OCI-M1 (cell line): ENCODE measurements around the gene ATPAF1.
"Not testable (repeated sequence)": the region's sequence is repeated elsewhere in the genome, so short reads cannot be mapped to it uniquely, and the experiment has no call there.

Source experiments
- DNase-seq: peaks from one replicate; lab custom pipeline; 2025; lab: John Stamatoyannopoulos, UW

The ATPAF1 gene, protein sequence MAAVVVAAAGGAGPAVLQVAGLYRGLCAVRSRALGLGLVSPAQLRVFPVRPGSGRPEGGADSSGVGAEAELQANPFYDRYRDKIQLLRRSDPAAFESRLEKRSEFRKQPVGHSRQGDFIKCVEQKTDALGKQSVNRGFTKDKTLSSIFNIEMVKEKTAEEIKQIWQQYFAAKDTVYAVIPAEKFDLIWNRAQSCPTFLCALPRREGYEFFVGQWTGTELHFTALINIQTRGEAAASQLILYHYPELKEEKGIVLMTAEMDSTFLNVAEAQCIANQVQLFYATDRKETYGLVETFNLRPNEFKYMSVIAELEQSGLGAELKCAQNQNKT

DNA sequence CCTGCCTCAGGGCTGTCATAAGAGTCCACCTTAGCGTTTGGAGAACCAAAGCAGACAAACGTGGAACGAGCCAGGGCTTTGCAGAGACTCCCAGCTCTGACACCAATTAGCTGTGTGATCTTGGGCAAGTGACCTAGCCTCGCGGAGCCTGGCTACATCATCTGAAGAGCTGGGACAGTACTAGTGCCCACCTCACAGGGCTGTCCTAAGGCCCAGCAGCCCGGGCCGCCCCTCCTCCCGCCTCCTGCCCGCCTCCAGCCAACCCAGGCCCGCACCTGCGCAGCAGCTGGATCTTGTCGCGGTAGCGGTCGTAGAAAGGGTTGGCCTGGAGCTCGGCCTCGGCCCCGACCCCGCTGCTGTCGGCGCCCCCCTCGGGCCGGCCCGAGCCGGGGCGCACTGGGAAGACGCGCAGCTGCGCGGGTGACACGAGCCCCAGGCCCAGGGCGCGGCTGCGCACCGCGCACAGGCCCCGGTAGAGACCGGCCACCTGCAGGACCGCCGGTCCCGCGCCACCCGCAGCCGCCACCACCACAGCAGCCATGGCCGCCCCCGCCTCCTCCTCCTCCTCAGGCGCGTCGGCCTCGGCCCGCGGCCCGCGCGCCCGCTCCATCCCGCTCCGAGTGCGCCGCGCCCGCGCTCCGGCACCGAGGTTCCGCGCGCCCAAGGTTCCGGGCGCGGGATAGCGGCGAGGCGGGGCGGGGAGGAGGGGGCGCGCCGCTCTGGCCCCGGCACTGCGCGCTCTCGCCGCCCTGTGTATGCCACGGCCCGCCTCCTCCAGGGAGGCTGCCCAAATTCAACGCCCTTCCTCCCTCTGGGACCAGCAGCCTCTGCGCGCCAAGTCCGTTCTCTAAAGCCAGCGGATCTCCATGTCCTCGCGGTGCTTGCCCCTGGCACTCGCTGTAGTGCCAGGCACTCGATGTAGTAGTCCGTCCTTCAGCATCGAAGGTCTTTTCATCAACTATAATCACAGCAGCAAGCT is at the start of gene ATPAF1:
Gene ATPAF1, minus strand, starts transcription at position 583 of the 979 bp plus-strand sequence. Its CDS starts 42 bp downstream, at position 541.
- DNase-seq = peak; percentile 72

DNA sequence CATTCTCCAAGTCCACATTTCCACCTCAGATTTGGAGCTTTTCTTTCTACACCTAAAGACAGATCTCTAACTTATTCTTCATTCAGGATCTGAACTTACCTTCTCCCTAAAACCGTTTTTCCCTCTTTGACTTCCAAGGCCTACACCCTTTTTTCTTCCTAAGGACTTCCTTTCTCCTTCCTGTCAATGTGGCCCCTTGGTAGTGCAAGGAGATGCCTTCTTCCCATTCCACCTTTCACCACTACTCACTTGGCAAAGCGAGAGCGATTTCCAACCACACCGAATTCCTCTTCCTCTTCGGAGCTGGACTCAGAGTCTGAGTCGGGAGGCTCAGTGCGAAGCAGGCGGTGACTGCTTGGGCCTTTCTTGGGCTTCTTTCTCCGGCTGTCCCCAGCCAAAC is 49.5 kb upstream of the ATPAF1 start:
- no peak for DNase-seq

DNA sequence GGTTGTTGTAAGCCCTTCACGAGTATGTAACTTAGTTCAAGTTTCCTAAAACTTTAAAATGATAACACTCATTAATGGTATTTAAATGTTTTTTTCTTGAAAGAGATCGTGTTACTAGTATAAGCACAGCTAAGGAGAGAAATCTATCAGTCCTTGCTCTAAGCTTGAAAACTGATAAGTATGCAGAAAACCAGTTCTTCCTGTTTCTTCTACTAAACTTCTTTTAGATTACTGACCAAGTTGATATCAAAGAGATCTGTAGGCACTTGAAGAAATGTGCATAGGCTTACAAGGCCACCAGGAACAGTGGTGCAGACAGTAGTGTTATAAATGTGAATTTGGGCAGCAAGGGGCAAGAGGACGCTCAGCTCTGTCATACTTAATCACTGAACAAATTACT is 46.8 kb upstream of the ATPAF1 start:
- peak; percentile 40 for DNase-seq

DNA sequence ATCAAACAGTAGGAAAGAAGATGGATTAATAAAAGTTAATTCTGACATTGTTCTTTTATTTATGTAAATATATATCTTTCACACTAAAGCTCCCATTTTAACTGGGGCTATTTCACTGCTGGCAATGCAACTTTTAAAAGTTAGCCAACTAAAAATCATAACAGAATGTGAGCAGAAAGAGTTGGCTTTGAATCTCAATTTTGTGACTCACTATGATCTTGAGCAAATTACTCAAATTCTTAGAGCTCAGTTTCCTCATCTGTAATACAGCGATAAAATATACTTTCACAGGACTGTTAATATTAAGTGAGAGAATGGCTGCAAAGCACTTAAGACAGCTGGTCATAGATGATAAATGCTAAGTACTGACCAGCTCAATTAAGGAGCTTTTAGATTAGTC is 40.0 kb upstream of the ATPAF1 start:
- no peak for DNase-seq

DNA sequence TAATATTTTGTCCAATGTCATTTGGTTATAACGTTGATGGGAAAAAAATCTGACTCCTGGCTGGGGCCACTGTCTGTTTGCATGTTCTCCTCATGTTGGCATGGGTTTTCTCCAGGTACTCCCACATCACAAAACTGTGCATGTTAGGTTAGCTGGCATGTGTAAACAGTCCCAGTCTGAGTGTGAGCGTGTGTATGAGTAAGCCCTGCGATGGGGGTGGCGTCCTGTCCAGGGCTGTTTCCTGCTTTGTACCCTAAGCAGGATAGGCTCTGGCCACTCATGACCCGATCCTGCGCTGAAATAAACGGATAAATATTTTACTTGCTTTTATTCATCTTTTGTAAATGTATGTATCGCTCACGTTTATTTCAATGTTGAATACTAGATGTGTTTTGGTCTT is 37.2 kb upstream of the ATPAF1 start:
- DNase-seq = no peak

DNA sequence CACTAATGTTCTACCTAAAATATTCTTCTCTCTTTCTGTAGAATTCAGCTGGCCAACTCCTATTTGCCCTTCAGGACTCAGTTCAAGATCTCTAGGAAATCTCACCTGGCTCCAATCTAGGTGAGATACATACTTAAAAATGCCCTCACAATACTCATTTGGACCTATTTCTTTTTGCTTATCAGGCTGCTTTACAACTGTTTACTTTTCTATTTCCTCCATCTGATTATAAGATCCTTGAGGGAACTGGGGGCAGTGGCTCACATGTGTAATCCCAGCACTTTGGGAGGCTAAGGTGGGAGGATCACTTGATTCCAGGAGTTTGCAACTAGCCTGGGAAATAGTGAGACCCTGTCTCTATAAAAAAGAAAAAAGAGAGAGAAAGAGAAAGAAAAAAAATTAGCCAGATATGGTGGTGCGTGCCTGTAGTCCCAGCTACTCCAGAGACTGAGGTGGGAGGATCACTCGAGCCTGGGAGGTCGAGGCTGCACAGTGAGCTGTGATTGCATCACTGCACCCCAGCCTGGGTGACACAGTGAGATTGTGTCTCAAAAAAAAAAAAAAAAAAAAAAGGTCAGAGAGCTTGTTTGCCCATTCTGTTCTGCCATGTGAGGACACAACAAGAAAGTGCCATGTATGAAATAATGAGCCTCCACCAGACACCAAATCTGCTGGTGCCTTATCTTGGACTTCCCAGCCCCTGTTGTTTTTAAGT is 35.9 kb upstream of the ATPAF1 start:
- DNase-seq = no peak

DNA sequence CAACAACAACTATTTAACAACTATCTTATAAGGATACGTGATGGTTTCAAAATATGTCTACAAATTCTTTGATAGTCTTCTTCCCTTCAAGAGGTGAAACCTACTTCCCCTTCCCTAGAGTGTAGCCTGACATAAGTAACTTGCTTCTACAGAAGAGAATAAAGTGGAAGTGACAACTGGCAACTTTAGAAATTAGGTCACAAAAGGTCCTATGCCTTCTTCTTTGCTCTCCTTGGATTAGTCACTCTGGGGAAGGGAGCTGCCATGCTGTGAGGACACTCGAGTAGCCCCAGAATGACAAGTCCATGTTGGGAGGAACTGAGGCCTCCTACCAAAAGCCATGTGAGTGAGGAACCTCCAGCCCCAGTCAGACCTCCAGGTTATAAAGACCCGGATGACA is 31.5 kb upstream of the ATPAF1 start:
- peak; percentile 17 for DNase-seq

DNA sequence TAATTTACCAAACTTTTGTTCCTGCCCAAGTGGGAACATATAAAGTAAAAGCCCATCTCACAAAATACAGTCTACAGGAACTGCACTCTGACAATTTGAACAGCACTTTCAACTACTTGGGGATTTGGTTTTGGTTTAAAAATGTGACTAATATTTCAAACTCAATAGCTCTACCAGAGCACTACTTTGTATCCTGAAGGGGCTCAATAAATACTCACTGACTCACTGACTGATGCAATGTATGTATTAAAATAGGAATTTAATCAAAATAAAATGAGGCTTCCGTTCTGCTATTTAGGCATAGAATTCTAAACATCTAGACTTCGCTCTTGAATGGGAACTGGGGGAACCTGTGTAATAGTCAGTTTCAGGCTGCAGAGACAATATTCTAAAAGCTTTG is 28.9 kb upstream of the ATPAF1 start:
- no peak for DNase-seq

DNA sequence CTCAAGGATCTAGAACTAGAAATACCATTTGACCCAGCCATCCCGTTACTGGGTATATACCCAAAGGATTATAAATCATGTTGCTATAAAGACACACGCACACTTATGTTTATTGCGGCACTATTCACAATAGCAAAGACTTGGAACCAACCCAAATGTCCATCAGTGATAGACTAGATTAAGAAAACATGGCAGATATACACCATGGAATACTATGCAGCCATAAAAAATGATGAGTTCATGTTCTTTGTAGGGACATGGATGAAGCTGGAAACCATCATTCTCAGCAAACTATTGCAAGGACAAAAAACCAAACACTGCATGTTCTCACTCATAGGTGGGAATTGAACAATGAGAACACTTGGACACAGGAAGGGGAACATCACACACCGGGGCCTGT is 26.5 kb upstream of the ATPAF1 start:
- not testable (repeated sequence) for DNase-seq

DNA sequence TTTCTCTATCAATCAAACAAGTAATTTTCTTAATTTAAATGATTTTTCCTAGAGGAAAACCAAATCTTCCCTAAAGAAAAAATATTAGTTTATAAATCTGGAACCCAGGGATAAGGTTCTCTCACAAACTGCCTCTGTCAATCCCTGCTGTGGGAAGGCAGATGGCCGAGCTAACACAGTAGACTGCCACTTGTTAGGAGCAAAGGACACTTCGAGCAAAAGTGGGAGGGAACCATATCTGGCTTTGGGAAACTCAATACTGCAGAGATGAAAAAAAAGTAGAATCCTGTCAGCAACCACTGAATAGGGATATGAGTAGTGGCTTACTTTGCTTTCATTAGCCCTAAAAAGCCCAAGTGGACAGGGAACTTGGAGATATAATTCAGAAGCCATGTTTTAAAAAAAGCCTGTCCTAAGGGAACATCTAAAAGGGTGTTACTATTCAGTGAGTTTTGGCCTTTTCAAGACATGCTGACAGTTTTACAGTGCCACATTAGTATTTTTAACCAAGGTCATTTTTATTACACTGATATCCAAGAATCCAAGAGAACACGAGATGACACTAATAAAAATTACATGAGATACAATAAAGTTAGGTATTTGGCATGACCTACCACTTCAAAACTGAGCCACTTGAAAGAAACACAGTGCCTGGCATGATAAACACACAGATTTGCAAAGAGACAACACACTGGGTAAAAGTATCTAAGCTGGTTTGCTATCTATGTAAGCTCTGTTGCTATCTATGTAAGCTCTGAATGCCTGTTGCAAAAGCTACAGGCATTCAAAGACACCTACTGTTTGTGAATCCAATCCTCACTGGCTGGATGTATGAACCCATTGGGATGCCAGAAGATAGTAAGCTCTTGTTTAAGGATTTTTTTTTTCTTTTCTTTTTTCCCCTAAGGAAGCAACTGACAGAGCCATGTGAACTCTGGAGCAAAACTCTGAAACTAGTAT is 24.9 kb upstream of the ATPAF1 start:
- DNase-seq = no peak

DNA sequence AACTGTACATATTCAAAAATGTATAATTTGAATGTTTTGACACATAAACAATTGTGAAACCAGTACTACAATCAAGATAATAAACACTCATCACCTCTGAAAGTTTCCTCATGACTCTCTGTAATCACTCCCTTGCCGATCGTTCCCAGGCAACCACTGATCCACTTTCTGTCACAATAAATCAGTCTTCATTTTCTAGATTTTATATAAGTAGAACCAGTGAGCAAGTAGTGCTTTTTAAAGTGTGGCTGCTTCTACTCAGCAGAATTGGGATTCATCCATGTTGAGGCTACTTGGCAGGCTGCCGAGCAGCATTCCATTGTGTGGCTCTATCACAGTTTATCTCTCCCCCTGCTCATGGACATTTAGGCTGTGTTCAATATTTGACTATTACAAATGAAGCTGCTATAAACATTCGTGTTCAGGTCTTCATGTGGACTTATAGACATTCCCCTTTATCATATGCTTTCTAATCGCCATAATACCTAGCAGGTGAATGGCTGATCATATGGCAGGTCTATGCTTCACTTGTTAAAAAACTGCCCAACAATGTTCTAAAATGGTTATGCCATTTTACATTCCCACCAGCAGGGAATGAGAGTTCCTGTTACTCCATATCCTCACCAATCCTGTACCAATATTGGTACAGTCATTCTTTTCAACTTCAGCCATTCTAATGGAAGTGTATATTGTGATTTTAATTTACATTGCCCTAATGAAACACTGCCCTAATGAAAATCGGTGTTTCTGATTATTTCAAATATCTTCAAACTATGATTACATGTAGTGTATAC is 24.0 kb upstream of the ATPAF1 start:
- no peak for DNase-seq

DNA sequence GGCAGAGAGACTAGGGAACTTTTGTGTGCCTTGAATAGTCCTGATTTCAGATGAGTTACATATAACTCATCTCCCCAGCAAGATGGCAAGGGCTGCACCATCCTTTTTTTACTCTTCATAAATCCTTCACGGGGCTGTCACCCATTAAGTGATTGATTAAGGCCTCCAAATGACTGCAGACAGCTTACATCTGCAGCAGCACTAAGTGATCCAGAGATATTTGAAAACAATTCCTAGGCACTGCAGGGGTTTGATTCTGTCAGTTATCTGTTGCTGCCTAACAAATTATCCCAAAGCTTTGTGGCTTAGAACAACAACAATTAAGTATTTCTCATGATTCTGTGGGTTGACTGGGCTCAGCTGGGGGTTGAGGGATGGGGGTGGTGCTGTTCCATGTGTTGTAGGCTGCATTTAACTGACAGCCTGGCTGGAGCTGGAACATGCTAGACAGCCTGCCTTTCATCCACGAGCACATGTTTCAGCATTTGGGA is 22.8 kb upstream of the ATPAF1 start:
- DNase-seq = no peak

DNA sequence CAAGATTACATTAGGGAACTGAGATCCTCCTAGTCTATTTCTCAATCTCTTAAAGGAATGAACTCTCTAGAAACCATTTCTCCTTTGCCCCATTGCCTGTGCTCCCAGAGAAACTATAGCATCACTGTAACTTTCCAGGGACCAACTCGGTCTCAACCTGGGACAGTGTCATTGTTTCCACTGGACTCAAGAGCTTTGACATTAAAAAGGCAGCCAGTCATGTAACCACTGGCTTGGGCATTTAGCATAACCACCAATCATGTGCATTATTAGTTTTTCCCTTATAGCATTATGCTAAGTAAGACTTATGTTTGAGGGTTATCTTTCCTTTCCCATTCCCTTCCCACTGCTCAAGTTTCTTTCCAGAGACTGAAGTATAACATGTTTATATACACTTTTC is 21.7 kb upstream of the ATPAF1 start:
- DNase-seq = no peak

DNA sequence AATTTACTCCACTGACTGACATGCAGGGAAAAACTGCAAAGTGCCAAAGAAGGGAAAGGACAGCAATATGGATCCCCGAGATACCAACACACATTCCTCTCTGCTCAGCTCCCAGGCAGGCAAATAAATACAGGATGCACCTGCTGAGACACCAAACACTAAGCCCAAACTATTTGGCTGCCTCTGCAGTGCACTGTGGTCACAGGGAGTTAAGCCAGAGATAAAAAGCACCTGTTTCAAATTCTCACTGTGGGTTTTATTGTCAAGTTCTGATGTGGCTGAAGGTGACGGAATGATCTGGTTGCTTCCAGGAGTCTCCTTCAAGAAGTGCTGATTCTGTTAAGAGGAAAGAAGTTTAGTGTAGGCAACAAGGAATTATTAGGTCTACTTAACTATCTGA is 21.2 kb upstream of the ATPAF1 start:
- DNase-seq = no peak

DNA sequence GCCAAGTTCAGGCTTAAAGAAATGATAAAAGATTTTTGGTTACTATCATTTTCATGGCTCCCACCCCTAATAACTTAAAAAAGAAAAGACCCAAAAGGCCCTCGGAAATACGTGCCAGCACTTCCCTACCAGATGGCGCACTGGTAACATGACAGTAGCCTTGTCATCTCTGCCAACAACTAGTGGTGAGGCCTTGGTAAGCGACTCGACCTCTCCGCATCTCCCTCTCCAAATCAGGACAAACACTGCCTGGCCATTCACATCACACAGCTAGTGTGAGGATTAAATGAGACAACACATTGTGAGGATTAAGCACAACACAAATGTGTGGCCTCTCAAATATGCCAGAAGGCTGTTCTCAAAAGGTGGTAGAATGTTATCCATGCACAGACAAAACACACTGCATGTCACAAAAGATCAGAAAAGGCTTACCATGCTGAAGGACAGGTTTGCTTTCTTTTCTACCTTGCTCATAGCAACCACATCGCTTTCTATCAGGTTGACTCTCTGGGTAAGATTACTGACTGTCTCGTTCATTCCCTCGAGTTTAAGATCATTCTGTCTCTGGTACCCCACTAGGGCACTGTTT is 19.9 kb upstream of the ATPAF1 start:
- no peak for DNase-seq

DNA sequence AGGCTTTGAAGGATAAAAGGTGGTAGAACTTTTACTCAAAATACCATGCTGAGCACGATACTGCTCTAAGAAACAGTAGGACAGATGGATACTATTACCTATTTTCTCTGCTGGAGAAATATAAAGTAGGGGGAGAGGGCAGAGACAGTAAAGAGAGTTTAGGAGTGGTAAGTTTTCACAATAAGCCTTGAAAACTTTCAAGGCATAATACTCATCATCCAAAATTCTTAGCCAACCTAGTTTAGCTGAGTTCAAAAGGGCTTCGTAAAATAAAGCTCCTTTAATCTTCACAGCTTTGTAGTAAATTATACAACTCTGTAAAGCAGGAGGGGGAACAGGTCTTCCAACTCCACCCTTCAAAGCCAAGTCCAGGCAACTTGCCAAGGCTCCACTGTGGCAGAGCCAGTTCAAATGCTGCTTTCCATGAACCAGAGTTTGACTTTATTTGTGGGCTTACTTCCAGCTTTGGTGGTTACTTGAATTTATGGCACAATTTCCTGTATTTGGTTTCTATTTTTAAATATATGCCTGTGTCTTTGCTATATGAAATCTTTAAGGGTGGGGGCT is 19.0 kb upstream of the ATPAF1 start:
- DNase-seq = no peak

DNA sequence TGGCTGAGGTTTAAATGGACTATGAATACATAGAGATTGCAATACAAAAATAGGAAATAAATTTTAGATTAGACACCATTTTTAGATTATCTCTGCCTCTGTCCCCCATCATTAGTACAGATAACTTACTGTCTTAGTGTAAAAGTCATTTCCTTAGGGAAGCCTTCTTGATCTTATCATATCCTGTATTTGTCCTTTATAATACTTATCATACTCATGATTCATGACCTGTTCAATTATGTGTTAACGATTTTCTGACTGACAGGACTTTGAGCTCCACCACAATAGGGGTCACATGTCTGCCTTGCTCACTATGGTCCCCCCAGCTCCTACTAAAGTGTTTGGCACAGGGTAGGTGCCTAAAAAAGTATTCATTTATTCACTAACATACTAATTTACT is 18.1 kb upstream of the ATPAF1 start:
- DNase-seq = no peak

DNA sequence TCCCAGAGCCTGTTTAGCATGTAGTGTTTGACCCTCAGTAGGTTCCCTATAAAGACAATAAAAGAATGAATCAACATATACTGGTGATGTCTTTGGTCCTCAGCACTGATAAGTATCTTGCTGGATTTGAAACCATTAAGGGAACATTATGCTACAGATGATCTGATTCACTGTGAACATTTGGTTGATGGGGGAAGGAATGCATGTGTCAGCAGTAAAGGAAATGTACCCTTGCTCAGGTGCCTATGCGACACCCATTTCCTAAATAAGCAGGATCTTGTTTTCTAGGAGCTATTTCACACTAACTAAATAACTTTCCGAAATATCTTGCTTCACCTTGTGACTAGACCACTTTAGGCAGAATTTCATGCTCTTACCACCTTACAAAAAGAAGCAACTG is 16.5 kb upstream of the ATPAF1 start:
- no peak for DNase-seq

DNA sequence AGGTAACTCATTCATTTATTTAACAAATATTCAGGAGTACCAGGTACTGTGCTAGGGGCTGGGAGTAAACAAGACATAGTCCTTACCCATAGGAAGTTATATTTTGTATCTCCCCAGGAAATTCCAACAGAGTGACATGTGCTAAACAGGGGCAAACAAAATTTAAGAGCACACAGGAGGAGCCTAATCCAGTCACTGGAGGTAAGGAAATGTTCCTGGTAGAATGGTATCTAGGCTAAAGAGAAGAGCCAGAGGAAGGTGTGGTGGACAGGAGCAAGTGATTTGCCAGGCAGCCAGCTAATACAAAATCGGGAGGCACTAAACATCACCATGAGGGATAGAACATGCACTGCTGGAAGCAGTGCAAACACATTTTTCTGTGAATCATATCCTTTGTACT is 13.9 kb upstream of the ATPAF1 start:
- no peak for DNase-seq
